Measurements from ENCODE around the gene TAF13.

GRCh38 chr1:109065137-109065536 is 10.7 kb downstream of the TAF13 start:
- TF ChIP-seq REST (IDR thresholded peaks at IDR 0.05; ENCODE audit: insufficient read depth in 1 of 2, low read depth in 2 of 2, low read length in 2 of 2) = no peak
- no peak for TF ChIP-seq SIN3A (IDR thresholded peaks at IDR 0.05; ENCODE audit: borderline replicate concordance, insufficient read depth, low read length)
